HL-60/S4 (cell line): ENCODE measurements around the gene GLIPR2.

Experiments
- in situ Hi-C: fragments of 300-500 bp; cut with MboI; formaldehyde crosslinking; loops from 2 replicates; pipeline ENCODE4 v1.14.3; 2022; ENCODE audit warnings: low sequenced_read_pairs

Gene GLIPR2

DNA sequence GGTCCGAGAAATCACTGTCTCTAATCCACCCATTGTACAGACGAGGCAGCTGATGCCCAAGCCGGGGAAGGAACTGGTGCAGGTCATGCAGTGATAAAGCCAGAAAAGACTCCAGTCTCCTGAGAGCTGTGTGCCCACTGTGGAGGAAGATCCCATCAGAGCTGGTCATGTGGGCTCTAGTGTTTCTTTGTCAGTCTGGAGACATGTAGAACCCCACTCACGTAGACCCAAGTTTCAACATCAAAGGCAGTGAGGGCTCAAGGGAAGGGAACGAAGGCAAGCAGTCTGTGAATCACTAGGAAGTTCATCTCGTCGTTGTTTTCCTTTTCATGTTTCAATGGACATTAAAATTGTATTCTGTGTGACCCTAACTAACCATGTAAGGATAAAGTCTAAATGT, 14.6 kb upstream of the GLIPR2 start:
- in situ Hi-C loops = no loop called here

GRCh38 chr9:36123515-36123914, 13.0 kb upstream of the GLIPR2 start:
- in situ Hi-C loops = no loop called here

DNA sequence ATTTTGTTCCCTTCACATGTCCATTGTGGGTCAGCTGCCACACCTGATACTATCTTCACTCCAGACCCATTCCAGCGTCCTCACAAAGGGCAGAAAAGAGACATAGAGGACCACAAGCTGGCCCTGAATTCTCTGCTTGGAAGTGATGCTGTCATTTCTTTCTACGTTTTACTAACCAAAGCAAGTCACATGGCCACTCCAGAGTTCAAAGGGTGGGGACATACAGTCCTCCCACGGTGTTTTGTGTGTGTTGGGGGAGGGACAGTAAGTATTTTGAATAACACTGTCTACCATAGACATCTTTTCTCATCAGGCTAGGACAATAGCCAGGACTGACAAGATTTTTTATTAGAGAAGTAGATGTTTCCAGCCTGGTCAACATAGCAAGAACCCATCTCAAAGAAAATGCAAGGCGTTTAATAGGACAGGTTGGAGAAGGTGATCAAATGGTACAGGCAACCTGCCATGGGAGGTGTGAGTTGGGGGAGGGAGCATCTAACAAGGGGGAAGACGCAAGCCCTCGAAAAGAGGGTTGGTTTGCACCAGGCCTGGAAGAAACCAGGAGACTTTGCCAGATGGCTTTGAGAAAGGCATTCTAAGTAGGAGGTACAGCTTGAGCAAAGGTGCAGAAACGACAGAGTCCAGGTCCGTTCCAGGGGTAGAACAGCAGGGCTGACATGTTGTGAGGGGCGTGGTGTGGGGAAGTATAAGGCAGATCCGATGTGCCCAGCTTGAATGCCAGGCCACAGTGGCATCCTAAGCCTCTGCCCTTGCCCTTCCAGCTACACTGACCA, 11.3 kb upstream of the GLIPR2 start:
- in situ Hi-C loops = loop anchor here (25.0 kb wide), 1 partner anchor 513 kb away; the partner anchor contains the start of genes CD72 and TESK1

DNA sequence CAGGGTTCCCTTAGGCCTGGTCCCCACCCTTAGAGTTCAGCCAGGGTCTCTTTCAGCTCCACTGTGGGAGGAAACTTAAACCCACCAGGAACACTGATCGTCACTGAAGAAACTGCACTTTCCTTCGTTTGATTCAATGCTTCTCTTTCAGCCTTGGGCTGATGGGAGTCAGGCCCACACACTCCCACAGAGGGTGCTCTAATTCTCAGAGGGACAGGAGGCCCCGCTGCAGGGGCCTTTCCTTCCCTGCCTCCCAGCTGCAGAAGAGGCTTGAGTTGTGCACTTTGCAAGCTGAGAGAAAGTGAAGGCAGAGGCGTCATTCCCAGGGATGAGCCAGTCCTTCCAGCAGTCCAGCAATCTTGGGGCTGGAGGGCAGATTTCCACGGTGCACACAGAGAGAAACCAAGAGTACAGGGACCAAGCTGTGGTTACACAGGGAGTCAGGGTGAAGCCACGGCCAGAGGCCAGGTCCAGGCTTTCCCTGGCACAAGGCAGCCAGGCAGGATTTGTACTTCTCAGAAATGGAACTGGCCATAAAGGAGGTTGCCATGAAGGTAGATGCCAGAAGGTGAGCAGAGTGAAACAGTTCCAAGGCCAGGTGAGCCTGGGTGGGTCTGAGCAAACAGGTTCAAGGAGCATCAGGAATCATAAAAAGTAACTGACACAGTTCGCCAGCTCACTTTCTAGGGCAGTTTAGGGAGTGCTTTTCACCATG, 10.4 kb upstream of the GLIPR2 start:
- in situ Hi-C loops = loop anchor here (25.0 kb wide), 1 partner anchor 514 kb away; the partner anchor contains the start of genes CD72 and TESK1

DNA sequence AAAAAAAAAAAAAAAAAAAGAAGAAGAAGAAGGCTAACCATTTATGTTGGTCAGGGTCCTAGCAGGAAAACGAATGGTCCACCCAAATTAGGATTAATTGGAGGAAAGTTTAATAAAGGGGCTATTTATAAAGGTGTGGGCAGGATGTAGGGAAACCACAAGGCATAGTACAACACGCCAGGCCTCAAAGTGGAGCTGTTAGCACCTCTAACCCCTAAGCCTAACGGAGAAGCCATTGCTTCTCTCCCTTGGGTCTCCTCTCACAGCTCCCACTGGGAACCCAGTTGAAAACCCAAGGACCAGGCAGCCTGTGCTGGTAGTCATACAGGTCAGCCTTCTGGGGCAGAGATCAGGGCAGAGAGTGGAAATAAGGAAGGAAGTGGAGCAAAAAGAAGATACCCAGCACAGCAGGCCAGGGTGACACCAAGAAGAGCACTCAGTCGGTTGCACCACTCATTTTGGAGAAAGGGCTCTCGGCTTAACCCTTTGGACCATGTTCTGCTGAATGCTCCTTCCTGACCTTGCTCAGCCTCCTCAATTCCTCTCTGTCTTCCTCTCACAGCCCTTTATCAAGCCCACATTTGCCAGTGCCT, 8.8 kb upstream of the GLIPR2 start:
- in situ Hi-C loops = loop anchor here (25.0 kb wide), 1 partner anchor 515 kb away; the partner anchor contains the start of genes CD72 and TESK1

GRCh38 chr9:36128349-36128748, 8.2 kb upstream of the GLIPR2 start:
- in situ Hi-C loops = loop anchor here (25.0 kb wide), 1 partner anchor 516 kb away; the partner anchor contains the start of genes CD72 and TESK1

GRCh38 chr9:36129139-36129538, 7.4 kb upstream of the GLIPR2 start:
- in situ Hi-C loops = loop anchor here (25.0 kb wide), 1 partner anchor 517 kb away; the partner anchor contains the start of genes CD72 and TESK1

DNA sequence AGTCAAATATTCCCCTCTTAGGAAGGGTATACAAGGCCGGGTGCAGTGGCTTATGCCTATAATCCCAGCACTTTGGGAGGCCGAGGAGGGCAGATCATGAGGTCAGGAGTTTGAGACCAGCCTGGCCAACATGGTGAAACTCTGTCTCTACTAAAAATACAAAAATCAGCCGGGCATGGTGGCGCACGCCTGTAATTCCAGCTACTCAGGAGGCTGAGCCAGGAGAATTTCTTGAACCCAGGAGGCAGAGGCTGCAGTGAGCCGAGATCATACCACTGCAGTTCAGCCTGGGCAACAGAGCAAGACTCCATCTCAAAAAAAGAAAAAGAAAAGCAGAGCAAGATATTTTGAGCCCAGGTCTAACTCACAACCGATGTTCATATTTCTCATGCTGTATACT, 4.9 kb upstream of the GLIPR2 start:
- in situ Hi-C loops = loop anchor here (25.0 kb wide), 1 partner anchor 519 kb away; the partner anchor contains the start of genes CD72 and TESK1

- in situ Hi-C loops = loop anchor here (25.0 kb wide), 1 partner anchor 520 kb away; the partner anchor contains the start of genes CD72 and TESK1
These were observed 4.4 kb upstream of the GLIPR2 start for GRCh38 chr9:36132086-36132485.

DNA sequence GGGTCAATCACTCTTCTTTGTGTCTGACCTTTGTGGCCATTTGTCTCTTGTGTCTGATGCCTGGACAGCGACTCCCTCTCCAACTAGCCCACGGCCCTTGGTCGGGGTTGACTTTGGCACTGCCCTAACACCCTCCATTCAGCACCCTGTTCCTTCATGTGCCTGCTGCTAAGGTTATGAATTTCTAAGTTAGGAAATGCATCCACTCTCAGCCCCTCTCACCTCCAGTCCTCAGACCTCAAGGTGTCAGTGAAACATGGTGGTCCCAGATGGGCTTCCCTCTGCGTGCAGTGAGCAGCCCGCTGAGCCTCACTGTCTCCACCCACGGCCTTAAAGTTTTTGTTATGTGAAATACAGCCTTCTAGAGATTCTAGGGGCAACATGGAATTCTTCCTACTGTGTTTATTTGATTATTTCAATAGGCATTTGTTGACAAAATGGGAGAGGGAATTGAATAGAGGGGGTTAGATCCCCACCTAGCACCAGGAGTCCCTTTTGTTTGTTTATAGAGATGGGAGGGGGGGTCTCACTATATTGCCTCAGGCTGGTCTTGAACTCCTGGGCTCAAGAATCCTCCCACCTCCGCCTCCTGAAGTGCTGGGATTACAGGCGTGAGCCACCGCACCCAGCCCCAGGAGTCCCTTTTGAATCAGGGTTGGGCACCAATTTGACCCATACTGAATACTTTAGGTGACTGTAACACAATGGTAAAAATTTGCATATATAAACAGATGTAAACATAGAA, 1.6 kb upstream of the GLIPR2 start:
- in situ Hi-C loops = loop anchor here (25.0 kb wide), 1 partner anchor 523 kb away; the partner anchor contains the start of genes CD72 and TESK1

GRCh38 chr9:36135741-36136271, 727 bp upstream of the GLIPR2 start:
- in situ Hi-C loops = loop anchor here (25.0 kb wide), 1 partner anchor 524 kb away; the partner anchor contains the start of genes CD72 and TESK1

DNA sequence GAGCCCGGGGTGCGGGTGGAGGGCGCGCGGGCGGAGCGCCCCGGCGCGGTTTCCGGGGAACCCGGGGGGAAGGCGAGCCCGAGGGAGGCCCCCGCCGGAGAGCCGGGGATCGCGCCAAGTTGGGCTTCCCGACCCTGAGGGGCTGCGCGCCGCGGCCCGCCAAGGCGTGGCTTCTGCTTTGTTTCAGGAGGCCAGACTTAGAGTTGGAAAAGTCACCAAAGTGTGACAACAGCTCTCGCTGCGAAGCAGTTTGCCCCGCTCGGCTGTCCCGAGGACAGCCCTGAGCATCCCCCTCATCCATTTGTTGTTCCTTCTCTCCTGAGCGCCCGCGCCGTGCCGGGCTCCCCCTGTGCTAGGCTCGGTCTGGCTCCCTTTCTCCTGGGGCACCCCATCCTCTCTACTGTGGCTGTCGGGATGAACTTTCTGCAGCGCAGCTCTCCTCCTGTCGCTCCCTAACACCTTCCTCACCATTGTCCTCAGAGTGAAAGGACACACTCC, 410 bp downstream of the GLIPR2 start:
- in situ Hi-C loops = loop anchor here (25.0 kb wide), 1 partner anchor 525 kb away; the partner anchor contains the start of genes CD72 and TESK1

DNA sequence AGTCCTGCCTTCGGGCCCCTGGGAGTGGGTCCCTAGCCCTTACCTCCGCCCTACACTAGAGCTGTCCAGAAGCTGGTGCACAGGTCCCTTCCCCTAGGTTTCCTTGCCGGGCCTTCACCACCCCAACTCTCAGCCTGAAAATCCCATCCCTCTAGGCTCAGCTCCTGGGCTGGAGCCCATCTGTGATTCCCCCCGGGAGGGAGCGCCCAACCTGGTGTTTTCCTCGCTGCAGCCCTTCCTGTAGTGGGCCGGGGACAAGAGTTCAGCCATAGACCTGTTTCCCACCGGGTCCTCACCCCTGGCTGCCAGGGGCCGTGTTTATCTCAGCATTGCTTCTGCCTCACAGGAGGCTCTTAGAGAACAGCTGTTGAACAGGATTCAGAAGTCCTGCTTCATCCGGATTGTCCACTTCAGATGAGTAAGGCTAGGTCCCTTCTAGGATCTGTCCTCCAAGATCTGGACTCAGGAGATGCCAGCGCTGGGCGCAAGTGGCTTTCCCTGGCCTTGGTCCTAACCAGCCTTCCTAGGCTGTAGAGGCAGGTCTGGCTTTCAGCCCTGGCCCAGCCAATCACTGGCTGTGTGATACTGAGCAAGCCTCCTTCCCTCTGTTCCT, 965 bp downstream of the GLIPR2 start:
- in situ Hi-C loops = loop anchor here (25.0 kb wide), 1 partner anchor 525 kb away; the partner anchor contains the start of genes CD72 and TESK1

- in situ Hi-C loops = loop anchor here (25.0 kb wide), 1 partner anchor 526 kb away; the partner anchor contains the start of genes CD72 and TESK1
These were observed 2.0 kb downstream of the GLIPR2 start for GRCh38 chr9:36138496-36138895.

- in situ Hi-C loops = loop anchor here (25.0 kb wide), 1 partner anchor 527 kb away; the partner anchor contains the start of genes CD72 and TESK1
These were observed 2.4 kb downstream of the GLIPR2 start for GRCh38 chr9:36138901-36139300.

DNA sequence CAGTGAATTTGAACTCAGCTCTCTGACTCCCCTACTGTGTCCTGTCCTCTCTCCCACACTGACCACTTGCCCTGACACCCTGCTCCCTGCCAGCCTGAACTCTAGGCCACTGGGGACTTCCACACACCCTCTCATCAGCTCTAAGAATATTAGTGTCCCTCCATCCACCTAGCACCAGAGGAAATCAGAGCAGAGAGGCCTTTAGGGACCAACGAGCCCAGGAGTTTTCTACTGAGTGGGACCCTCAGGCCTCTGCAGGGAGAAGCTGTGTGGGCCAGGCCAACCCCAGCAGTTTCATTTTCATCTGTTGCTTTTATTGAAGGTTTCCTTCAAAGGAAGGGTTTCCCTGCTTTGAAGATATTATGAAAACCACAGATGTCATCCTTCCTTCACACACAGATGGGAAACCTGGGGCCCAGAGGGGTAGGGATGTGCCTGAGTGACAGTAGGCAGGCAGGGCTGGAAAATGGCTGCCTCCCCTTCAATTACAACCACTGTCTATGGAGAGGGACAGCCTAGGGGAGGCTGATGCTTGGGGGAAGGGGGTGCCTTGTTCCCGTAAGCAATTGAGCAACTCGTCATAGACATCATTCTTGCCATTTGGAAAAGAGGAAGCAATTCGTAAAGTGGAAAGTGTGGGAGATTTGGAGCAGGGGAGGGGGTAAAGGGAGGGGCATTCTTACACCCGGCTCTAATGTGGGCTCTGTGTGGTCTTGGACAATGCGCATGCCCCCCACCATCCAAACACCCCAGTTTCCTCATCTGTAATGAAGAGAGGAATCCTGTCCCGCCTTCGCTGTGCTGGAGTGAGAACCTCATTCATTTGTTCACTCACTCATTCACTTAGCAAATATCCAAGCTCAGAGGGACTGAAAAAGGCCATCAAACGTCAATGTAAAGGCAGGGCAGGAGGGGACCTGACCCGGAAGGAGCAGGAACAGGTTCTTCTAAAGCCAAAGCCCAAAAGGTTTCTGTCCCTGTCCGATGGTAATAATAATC, 3.9 kb downstream of the GLIPR2 start:
- in situ Hi-C loops = loop anchor here (25.0 kb wide), 1 partner anchor 528 kb away; the partner anchor contains the start of genes CD72 and TESK1

DNA sequence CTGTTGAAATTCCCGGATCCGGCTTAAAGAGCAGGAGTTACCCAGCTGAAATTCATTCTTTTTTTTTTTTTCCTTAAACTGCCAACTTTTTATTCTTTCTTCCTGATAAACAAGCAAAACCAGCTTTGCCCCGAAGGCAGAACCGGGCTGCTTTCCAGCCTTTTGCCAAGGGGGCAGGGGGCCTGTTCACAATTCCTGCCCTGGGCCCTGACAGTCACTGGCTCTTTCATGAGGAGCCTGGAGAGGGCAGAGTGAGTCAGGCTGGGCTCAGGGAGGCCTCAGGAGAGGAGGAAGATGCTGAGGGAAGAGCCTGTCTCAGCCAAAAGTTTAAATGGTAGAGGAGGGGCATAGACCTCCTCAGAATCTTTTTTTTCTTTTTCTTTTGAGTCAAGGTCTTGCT, 4.8 kb downstream of the GLIPR2 start:
- in situ Hi-C loops = loop anchor here (25.0 kb wide), 1 partner anchor 529 kb away; the partner anchor contains the start of genes CD72 and TESK1

DNA sequence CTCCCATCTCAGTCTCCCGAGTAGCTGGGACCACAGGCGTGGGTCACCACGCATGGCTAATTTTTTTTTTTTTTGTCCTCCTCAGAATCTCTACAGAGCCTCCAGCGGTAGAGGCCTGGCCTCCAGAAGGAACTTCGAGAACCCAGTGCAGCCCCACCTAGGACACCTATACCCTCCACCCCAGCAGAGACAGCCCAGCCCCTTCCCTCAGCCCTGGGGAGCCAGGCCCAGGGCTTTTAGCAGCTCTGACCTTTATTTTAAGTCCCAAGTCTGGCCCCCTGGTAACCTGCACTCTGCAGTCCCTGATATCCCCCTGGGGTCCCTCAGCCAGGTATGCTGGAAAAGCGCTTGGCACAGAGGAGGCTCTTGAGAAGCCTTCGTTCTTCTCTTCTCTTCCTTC, 5.2 kb downstream of the GLIPR2 start:
- in situ Hi-C loops = loop anchor here (25.0 kb wide), 1 partner anchor 529 kb away; the partner anchor contains the start of genes CD72 and TESK1
